ENCODE data around the gene TCF4. TPM values are rescaled to one million over a fixed set of nuclear protein-coding genes. Genes with fewer than 3 reads are reported as not detected.

TCF4 gene
- total RNA-seq, 1 experiment from 2014 or later = 93.7 TPM

GRCh38 chr18:55356815-55357214 is 231.2 kb downstream of the TCF4 start:
- H3K27ac Mint-ChIP-seq (ENCODE audit: unreplicated experiment) = no peak overlapping the region
- Histone ChIP-seq H3K36me3 (ENCODE audit: control insufficient read depth, insufficient read depth, low read length) (no peaks in the 10 kb centered on the region), H3K27me3 (replicated peaks; ENCODE audit: control insufficient read depth, insufficient read depth, low read length) (no peaks in the 10 kb centered on the region), H3K4me3 (ENCODE audit: low read depth, low read length) (no peak overlapping the region), H3K9me3 (no peaks in the 10 kb centered on the region), H3K4me1 (no peaks in the 10 kb centered on the region)
- POLR2A ChIA-PET = no interaction called here
- no peaks in the 10 kb centered on the region for H3K27me3 Mint-ChIP-seq (ENCODE audit: insufficient read depth, unreplicated experiment)
- intact Hi-C loops (cut with micrococcal nuclease; ENCODE audit: unreplicated experiment) = no loop called here
- H3K9me3 Mint-ChIP-seq (ENCODE audit: unreplicated experiment) = no peaks in the 10 kb centered on the region
- CTCF ChIA-PET = no interaction called here
- H3K4me3 Mint-ChIP-seq (ENCODE audit: unreplicated experiment) = no peak overlapping the region
- BruUV-seq (replicated peaks) = no TSS peak
- TF ChIP-seq CTCF (IDR thresholded peaks at IDR 0.05; ENCODE audit: insufficient read depth in 1 of 2, low read depth in 1 of 2, low read length in 1 of 2, severe bottlenecking in 1 of 2, unreplicated experiment in 1 of 2) = no peak
- DNase-seq = no peak
- peaks cover under 1% of the 10 kb centered on the region for H3K36me3 Mint-ChIP-seq (ENCODE audit: insufficient read depth, unreplicated experiment)
- H3K4me1 Mint-ChIP-seq (ENCODE audit: low read depth, unreplicated experiment) = no peaks in the 10 kb centered on the region

DNA sequence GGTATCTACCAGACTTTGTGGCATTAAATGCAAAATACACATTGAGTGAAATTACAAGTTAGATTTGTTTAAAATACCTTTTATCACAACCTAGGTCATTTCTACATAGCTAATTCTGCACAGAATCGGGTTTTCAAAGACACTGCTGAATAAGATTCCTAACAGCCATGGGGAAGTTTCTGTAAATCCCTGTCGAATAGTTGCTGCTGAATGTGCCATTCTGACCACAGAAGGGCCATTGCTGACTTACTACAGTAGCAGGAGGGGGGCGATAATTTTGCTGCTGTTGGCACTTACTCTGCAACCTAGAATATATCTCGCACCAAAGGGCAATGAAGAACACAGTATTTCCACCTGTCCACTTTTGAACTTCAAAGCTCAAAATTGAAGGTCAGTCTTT is 232.8 kb downstream of the TCF4 start:
- Mint-ChIP-seq H3K4me3 (ENCODE audit: unreplicated experiment) (no peak overlapping the region), H3K27ac (ENCODE audit: unreplicated experiment) (no peak overlapping the region), H3K9me3 (ENCODE audit: unreplicated experiment) (no peaks in the 10 kb centered on the region), H3K36me3 (ENCODE audit: insufficient read depth, unreplicated experiment) (no peaks in the 10 kb centered on the region), H3K27me3 (ENCODE audit: insufficient read depth, unreplicated experiment) (no peaks in the 10 kb centered on the region), H3K4me1 (ENCODE audit: low read depth, unreplicated experiment) (no peaks in the 10 kb centered on the region)
- DNase-seq = no peak
- Histone ChIP-seq H3K4me1 (no peaks in the 10 kb centered on the region), H3K27me3 (replicated peaks; ENCODE audit: control insufficient read depth, insufficient read depth, low read length) (no peaks in the 10 kb centered on the region), H3K9me3 (no peaks in the 10 kb centered on the region), H3K4me3 (ENCODE audit: low read depth, low read length) (no peak overlapping the region), H3K36me3 (ENCODE audit: control insufficient read depth, insufficient read depth, low read length) (no peaks in the 10 kb centered on the region)
- ChIA-PET CTCF (no interaction called here), POLR2A (no interaction called here)
- no peak for TF ChIP-seq CTCF (IDR thresholded peaks at IDR 0.05; ENCODE audit: insufficient read depth in 1 of 2, low read depth in 1 of 2, low read length in 1 of 2, severe bottlenecking in 1 of 2, unreplicated experiment in 1 of 2)
- BruUV-seq (replicated peaks) = no TSS peak
- intact Hi-C loops (cut with micrococcal nuclease; ENCODE audit: unreplicated experiment) = no loop called here

DNA sequence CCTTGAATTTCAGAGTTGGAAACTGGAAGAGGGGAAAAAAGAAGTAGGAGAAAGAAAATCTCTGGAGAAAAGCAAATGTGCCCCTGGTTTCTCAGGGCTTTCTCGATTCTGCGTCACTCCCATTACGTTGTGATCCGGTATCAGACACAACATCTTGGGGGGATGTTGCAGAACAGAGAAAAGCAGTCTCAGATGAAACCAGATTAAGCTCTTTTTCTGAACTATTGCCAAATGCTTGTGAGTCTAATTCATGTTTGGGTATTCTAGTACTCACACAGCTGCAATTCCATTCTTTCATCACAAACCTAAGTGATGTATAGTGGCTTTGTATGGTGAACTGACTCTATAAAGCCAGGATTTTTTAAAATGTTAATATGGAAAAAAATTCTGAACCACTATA is 233.2 kb downstream of the TCF4 start:
- no peak for TF ChIP-seq CTCF (IDR thresholded peaks at IDR 0.05; ENCODE audit: insufficient read depth in 1 of 2, low read depth in 1 of 2, low read length in 1 of 2, severe bottlenecking in 1 of 2, unreplicated experiment in 1 of 2)
- ChIA-PET CTCF (no interaction called here), POLR2A (no interaction called here)
- no peak for DNase-seq
- intact Hi-C loops (cut with micrococcal nuclease; ENCODE audit: unreplicated experiment) = no loop called here
- Mint-ChIP-seq H3K4me3 (ENCODE audit: unreplicated experiment) (no peak overlapping the region), H3K27me3 (ENCODE audit: insufficient read depth, unreplicated experiment) (no peaks in the 10 kb centered on the region), H3K27ac (ENCODE audit: unreplicated experiment) (no peak overlapping the region), H3K9me3 (ENCODE audit: unreplicated experiment) (no peaks in the 10 kb centered on the region), H3K36me3 (ENCODE audit: insufficient read depth, unreplicated experiment) (peaks cover 3% of the 10 kb centered on the region), H3K4me1 (ENCODE audit: low read depth, unreplicated experiment) (no peaks in the 10 kb centered on the region)
- Histone ChIP-seq H3K36me3 (ENCODE audit: control insufficient read depth, insufficient read depth, low read length) (no peaks in the 10 kb centered on the region), H3K4me3 (ENCODE audit: low read depth, low read length) (no peak overlapping the region), H3K27me3 (replicated peaks; ENCODE audit: control insufficient read depth, insufficient read depth, low read length) (no peaks in the 10 kb centered on the region), H3K4me1 (no peaks in the 10 kb centered on the region), H3K9me3 (no peaks in the 10 kb centered on the region)
- BruUV-seq (replicated peaks) = no TSS peak

Measured in Caco-2 (cell line).